Body of pancreas (tissue), 4 donors: ENCODE data around the gene SPATS2.

Source experiments
- CTCF ChIP-seq, 7 experiments: fragments of 450-650 bp in 4 of 7; fragments of 200-600 bp in 3 of 7; sonication (generic) in 3 of 7; IDR thresholded peaks; one replicate each; pipeline ENCODE4 v1.5.1; 2016 to 2019; ENCODE audit warnings: antibody characterized with exemption in 7 of 7
- POLR2A ChIP-seq, 3 donors: fragments of 450-650 bp; IDR thresholded peaks; one replicate each; pipeline ENCODE4 v1.6.1; 2016; ENCODE audit warnings: antibody characterized with exemption in 3 of 3, mild to moderate bottlenecking in 2 of 3

- TF ChIP-seq POLR2A (IDR thresholded peaks at IDR 0.05), result no peak
- TF ChIP-seq CTCF (IDR thresholded peaks at IDR 0.05), result no peak
Observed at GRCh38 chr12:49566361-49566760, 199.1 kb downstream of the SPATS2 start.
